IMR-90 (cell line): ENCODE measurements around the gene GPRIN2. TPM values are rescaled to one million over a fixed set of nuclear protein-coding genes. Genes with fewer than 3 reads are reported as not detected.

Experiments used
- ATAC-seq: fragments of 200-7000 bp; cut with Tn5 transposase; 2 replicates; pipeline ENCODE4 v1.9.1; 2020; ENCODE audit warnings: low read depth, mild to moderate bottlenecking, moderate library complexity
- BruUV-seq: library from RNA; stranded (reverse); fragments of 400-500 nt; replicated peaks from 2 replicates; lab custom pipeline; 2021; lab: Mats Ljungman, UMichigan
- CTCF ChIA-PET: fragments of 300-600 bp; formaldehyde crosslinking; extraction: SDS; loops from one replicate; lab custom pipeline; 2021; ENCODE audit warnings: antibody characterized with exemption; lab: Yijun Ruan, JAX
- POLR2A ChIA-PET: fragments of 300-600 bp; sonication (Branson Sonifier 250); formaldehyde crosslinking; loops from one replicate; lab custom pipeline; 2022; ENCODE audit warnings: antibody characterized with exemption; ENCODE audit not compliant: unreplicated experiment; lab: Charles Lee
- DNase-seq: peaks from one replicate; pipeline ENCODE4 v3.0.0; 2013
- H2AFZ ChIP-seq: replicated peaks from 2 replicates; pipeline ENCODE3; 2013; ENCODE audit warnings: low read length, mild to moderate bottlenecking; ENCODE audit not compliant: poor library complexity
- H2AK5ac ChIP-seq: 2 replicates; pipeline ENCODE4 v1.6.1; 2013; ENCODE audit warnings: low read depth, low read length, inconsistent platforms
- H2AK9ac ChIP-seq: replicated peaks from 2 replicates; pipeline ENCODE3; 2013; ENCODE audit warnings: mild to moderate bottlenecking, low read depth, low read length, moderate library complexity; ENCODE audit not compliant: poor library complexity
- H2BK120ac ChIP-seq: 2 replicates; pipeline ENCODE4 v1.6.1; 2013; ENCODE audit warnings: low read depth, low read length, inconsistent platforms
- H2BK15ac ChIP-seq: 3 replicates; pipeline ENCODE4 v1.6.1; 2013; ENCODE audit warnings: low read depth, low read length, inconsistent platforms
- H2BK20ac ChIP-seq: 2 replicates; pipeline ENCODE4 v1.6.1; 2013; ENCODE audit warnings: low read depth, mild to moderate bottlenecking, inconsistent platforms, low read length, moderate library complexity
- H2BK5ac ChIP-seq: 2 replicates; pipeline ENCODE4 v1.6.1; 2013; ENCODE audit warnings: mild to moderate bottlenecking, low read depth, low read length, inconsistent platforms; ENCODE audit not compliant: poor library complexity, severe bottlenecking
- H3K14ac ChIP-seq: replicated peaks from 2 replicates; pipeline ENCODE4 v1.6.1; 2013; ENCODE audit warnings: low read depth, low read length, inconsistent platforms
- H3K18ac ChIP-seq: 2 replicates; pipeline ENCODE4 v1.6.1; 2013; ENCODE audit warnings: low read depth, low read length, control low read depth
- H3K23ac ChIP-seq: 2 replicates; pipeline ENCODE4 v1.6.1; 2013; ENCODE audit warnings: low read depth, low read length, inconsistent platforms
- H3K27ac ChIP-seq: 2 replicates; pipeline ENCODE4 v1.5.1; 2013; ENCODE audit warnings: mild to moderate bottlenecking, control low read depth, low read length; ENCODE audit not compliant: insufficient read depth
- H3K27me3 ChIP-seq: 2 replicates; pipeline ENCODE4 v1.6.1; 2013; ENCODE audit warnings: low read length; ENCODE audit not compliant: control insufficient read depth, insufficient read depth
- H3K36me3 ChIP-seq: 2 replicates; pipeline ENCODE4 v1.6.1; 2013; ENCODE audit warnings: low read length, mixed read lengths; ENCODE audit not compliant: control insufficient read depth, insufficient read depth
- H3K4ac ChIP-seq: 2 replicates; pipeline ENCODE4 v1.6.1; 2013; ENCODE audit warnings: low read depth, low read length, inconsistent platforms
- H3K4me1 ChIP-seq: 2 replicates; pipeline ENCODE4 v1.6.1; 2013; ENCODE audit warnings: low read length, mixed read lengths; ENCODE audit not compliant: control insufficient read depth, insufficient read depth
- H3K4me2 ChIP-seq: 2 replicates; pipeline ENCODE4 v1.6.1; 2013; ENCODE audit warnings: low read depth, mild to moderate bottlenecking, control low read depth, low read length, moderate library complexity
- H3K4me3 ChIP-seq: 2 replicates; pipeline ENCODE4 v1.5.1; 2013; ENCODE audit warnings: low read depth, mild to moderate bottlenecking, control low read depth, low read length, moderate library complexity; ENCODE audit not compliant: insufficient read depth
- H3K56ac ChIP-seq: 2 replicates; pipeline ENCODE4 v1.6.1; 2013; ENCODE audit warnings: low read length, inconsistent platforms; ENCODE audit not compliant: insufficient read depth; ENCODE audit errors: extremely low read depth
- H3K79me1 ChIP-seq, 2 experiments: 2 replicates each; pipeline ENCODE4 v1.6.1; 2013; ENCODE audit warnings: low read length in 2 of 2, inconsistent platforms in 1 of 2, low read depth in 1 of 2
- H3K9ac ChIP-seq: 2 replicates; pipeline ENCODE4 v1.6.1; 2013; ENCODE audit warnings: low read depth, low read length, control low read depth
- H3K9me1 ChIP-seq: 2 replicates; pipeline ENCODE4 v1.6.1; 2013; ENCODE audit warnings: low read length, inconsistent platforms; ENCODE audit not compliant: insufficient read depth
- H3K9me3 ChIP-seq: 2 replicates; pipeline ENCODE4 v1.6.1; 2013; ENCODE audit warnings: low read length; ENCODE audit not compliant: control insufficient read depth, insufficient read depth
- H4K20me1 ChIP-seq: 2 replicates; pipeline ENCODE4 v1.6.1; 2013; ENCODE audit warnings: low read length, inconsistent platforms; ENCODE audit not compliant: insufficient read depth
- H4K5ac ChIP-seq: 2 replicates; pipeline ENCODE4 v1.6.1; 2013; ENCODE audit warnings: mild to moderate bottlenecking, low read depth, low read length, control low read depth
- H4K8ac ChIP-seq, 2 experiments: 2 replicates each; pipeline ENCODE4 v1.6.1; 2013; ENCODE audit warnings: low read depth in 2 of 2, low read length in 2 of 2, control low read depth in 1 of 2, inconsistent platforms in 1 of 2
- H4K91ac ChIP-seq: 2 replicates; pipeline ENCODE4 v1.6.1; 2013; ENCODE audit warnings: low read depth, low read length, inconsistent platforms; ENCODE audit not compliant: insufficient read depth
- BHLHE40 ChIP-seq: fragments of 150-350 bp; IDR thresholded peaks from 2 replicates; pipeline ENCODE4 v1.6.1; 2016; ENCODE audit warnings: mild to moderate bottlenecking, low read depth, low read length
- CEBPB ChIP-seq: IDR thresholded peaks from 2 replicates; pipeline ENCODE4 v1.6.1; 2012; ENCODE audit warnings: low read depth, low read length, improper control_type of control experiment
- FOS ChIP-seq: fragments of 150-350 bp; IDR thresholded peaks from 2 replicates; pipeline ENCODE4 v1.6.1; 2016; ENCODE audit warnings: low read depth, low read length
- MAFK ChIP-seq: IDR thresholded peaks from 2 replicates; pipeline ENCODE4 v1.6.1; 2012; ENCODE audit warnings: low read depth, low read length, improper control_type of control experiment
- MXI1 ChIP-seq: IDR thresholded peaks from 2 replicates; pipeline ENCODE4 v1.6.1; 2012; ENCODE audit warnings: low read depth, mild to moderate bottlenecking, low read length, moderate library complexity, borderline replicate concordance
- POLR2A ChIP-seq: IDR thresholded peaks from 2 replicates; pipeline ENCODE4 v1.6.1; 2012; ENCODE audit warnings: mild to moderate bottlenecking, low read depth, low read length
- RCOR1 ChIP-seq: IDR thresholded peaks from 2 replicates; pipeline ENCODE4 v1.6.1; 2012; ENCODE audit warnings: mild to moderate bottlenecking, low read length, improper control_type of control experiment; ENCODE audit not compliant: insufficient replicate concordance
- RFX5 ChIP-seq: IDR thresholded peaks from 2 replicates; pipeline ENCODE4 v1.8.0; 2012; ENCODE audit warnings: low read depth, mild to moderate bottlenecking, low read length, moderate library complexity
- USF2 ChIP-seq: fragments of 150-350 bp; IDR thresholded peaks from 2 replicates; pipeline ENCODE4 v1.6.1; 2017; ENCODE audit warnings: mild to moderate bottlenecking, antibody characterized with exemption, low read length, low read depth
- WGBS, 2 experiments: methylation state at CpG; one replicate each; pipeline versions ENCODE4 v1.1.5 to v1.1.7; 2013; ENCODE audit warnings: missing lambda C conversion rate in 2 of 2; ENCODE audit not compliant: insufficient read length in 1 of 2; ENCODE audit errors: extremely low coverage in 2 of 2; 5-methylcytosine and 5-hydroxymethylcytosine counted together
- dilution Hi-C: fragments of 300-500 bp; cut with HindIII; formaldehyde crosslinking; loops from one replicate; pipeline ENCODE4 v1.14.3; 2018; ENCODE audit warnings: low sequenced_read_pairs; ENCODE audit not compliant: unreplicated experiment
- in situ Hi-C: fragments of 300-500 bp; cut with MboI; formaldehyde crosslinking; loops from 3 replicates; pipeline ENCODE4 v1.14.3; 2019; ENCODE audit warnings: low sequenced_read_pairs, inconsistent platforms, mixed read lengths
- intact Hi-C: fragments of 100-400 bp; cut with micrococcal nuclease; formaldehyde crosslinking; loops from 2 replicates; pipeline ENCODE4 v1.10.0; 2022
- polyA plus RNA-seq, 3 experiments: library from polyadenylated mRNA; depleted of rRNA; stranded (reverse); fragments of >200 nt; gene quantifications; 2 replicates each; pipeline ENCODE4 v1.2.3, GENCODE V29; 2012; ENCODE audit warnings: low replicate concordance in 1 of 3
- total RNA-seq: library from RNA; depleted of rRNA; stranded (reverse); fragments of >200 nt; gene quantifications from 2 replicates; pipeline ENCODE4 v1.2.3, GENCODE V29; 2012
- TF ChIP-seq, protein P1 (sequence below): fragments of 150-350 bp; IDR thresholded peaks from 2 replicates; pipeline ENCODE4 v1.6.1; 2016; ENCODE audit warnings: low read depth, mild to moderate bottlenecking, low read length, moderate library complexity, borderline replicate concordance

The GPRIN2 gene
- total and polyA plus RNA-seq, 2 of the 4 experiments (the other 2 are of a cell fraction) = under 0.01 TPM; not detected in 1

DNA sequence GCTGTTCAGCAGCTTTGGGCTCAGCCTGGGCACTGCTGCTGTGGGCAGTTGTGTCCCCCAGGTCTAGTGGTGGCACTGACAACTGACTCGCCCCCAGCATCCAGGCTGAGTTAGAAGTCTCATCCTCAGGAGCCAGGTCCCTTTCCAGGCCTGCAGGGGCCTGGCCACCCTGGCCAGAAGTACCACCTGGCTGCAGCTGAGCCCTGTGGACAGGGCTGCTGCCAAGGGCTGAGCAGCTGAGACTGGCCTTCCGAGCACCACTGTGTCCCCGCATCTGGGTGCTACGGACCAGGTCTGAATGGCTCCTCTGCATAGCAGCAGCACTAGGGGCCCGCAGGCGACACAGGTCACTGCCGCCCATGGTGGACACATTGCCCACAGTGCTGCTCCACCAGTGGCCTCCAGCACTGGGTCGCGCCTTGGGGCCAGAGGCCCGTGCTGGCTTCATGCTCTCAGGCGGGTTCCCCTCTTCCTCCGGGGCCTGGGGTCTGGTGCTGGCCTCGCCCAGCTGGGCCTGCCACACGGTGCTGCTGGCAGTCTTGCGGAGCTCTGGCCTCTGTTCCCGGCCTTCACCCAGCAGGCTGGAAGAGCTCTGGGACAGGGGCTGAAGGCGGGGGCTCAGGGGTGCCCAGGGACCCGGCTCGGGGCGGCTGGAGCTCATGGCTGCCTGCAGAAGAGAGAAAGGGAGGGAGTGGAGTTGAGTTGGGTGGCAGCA lies 6.2 kb downstream of the GPRIN2 start:
- 80% methylated on average over 17 of the region's 20 CpGs; no CpG with 5 or more reads in 1 of the 2 experiments for WGBS, 2 experiments
- dilution Hi-C loops = no loop called here
- H2AK9ac ChIP-seq = no peak overlapping the region
- no peak overlapping the region for H2BK5ac ChIP-seq
- no peak overlapping the region for H2AK5ac ChIP-seq
- no peak overlapping the region for H3K4me2 ChIP-seq
- H3K79me1 ChIP-seq = no peaks in the 10 kb centered on the region
- ChIA-PET POLR2A (no interaction called here), CTCF (no interaction called here)
- no peak overlapping the region for H4K91ac ChIP-seq
- no peak overlapping the region for H3K27ac ChIP-seq
- no peak overlapping the region for H3K56ac ChIP-seq
- H3K18ac ChIP-seq = no peak overlapping the region
- H3K23ac ChIP-seq = no peak overlapping the region
- no peak overlapping the region for H4K8ac ChIP-seq
- no peak overlapping the region for H4K5ac ChIP-seq
- in situ Hi-C loops = no loop called here
- intact Hi-C loops = no loop called here
- DNase-seq = no peak
- no peak overlapping the region for H3K4me3 ChIP-seq
- no peak overlapping the region for H2BK15ac ChIP-seq
- H3K36me3 ChIP-seq = no peaks in the 10 kb centered on the region
- H3K27me3 ChIP-seq = peaks cover 26% of the 10 kb centered on the region
- H3K9me3 ChIP-seq = no peaks in the 10 kb centered on the region
- BruUV-seq = no TSS peak
- H3K14ac ChIP-seq = no peak overlapping the region
- TF ChIP-seq BHLHE40 (no peak), CEBPB (no peak), RCOR1 (no peak), MXI1 (no peak), POLR2A (no peak), FOS (no peak), USF2 (no peak), RFX5 (no peak), MAFK (no peak)
- TF ChIP-seq, protein P1, sequence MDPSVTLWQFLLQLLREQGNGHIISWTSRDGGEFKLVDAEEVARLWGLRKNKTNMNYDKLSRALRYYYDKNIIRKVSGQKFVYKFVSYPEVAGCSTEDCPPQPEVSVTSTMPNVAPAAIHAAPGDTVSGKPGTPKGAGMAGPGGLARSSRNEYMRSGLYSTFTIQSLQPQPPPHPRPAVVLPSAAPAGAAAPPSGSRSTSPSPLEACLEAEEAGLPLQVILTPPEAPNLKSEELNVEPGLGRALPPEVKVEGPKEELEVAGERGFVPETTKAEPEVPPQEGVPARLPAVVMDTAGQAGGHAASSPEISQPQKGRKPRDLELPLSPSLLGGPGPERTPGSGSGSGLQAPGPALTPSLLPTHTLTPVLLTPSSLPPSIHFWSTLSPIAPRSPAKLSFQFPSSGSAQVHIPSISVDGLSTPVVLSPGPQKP = no peak
- H2AFZ ChIP-seq = no peak overlapping the region
- H2BK120ac ChIP-seq = no peak overlapping the region
- H3K4me1 ChIP-seq = no peaks in the 10 kb centered on the region
- H3K9me1 ChIP-seq = peaks cover 3% of the 10 kb centered on the region; the same call in 1 of the 2 replicates
- no peak overlapping the region for H2BK20ac ChIP-seq
- H3K9ac ChIP-seq = no peak overlapping the region
- no peak overlapping the region for H3K4ac ChIP-seq
- H4K20me1 ChIP-seq = no peaks in the 10 kb centered on the region
- ATAC-seq = no peak
